Testis (tissue), 3 donors: ENCODE measurements around the gene PRKCG. TPM values are rescaled to one million over a fixed set of nuclear protein-coding genes. Genes with fewer than 3 reads are reported as not detected.

Experiments used
- DNase-seq: peaks from one replicate; pipeline ENCODE4 v3.0.0-alpha.2; 2019
- H3K27ac ChIP-seq, 2 donors: fragments of 200-600 bp; sonication (generic); one replicate each; pipeline ENCODE4 v1.5.1; 2019
- H3K27me3 ChIP-seq: fragments of 200-600 bp; sonication (generic); one replicate; pipeline ENCODE4 v1.5.1; 2019
- H3K36me3 ChIP-seq: fragments of 200-600 bp; sonication (generic); one replicate; pipeline ENCODE4 v1.5.1; 2017; ENCODE audit warnings: low read depth; ENCODE audit errors: missing control alignments
- H3K4me1 ChIP-seq: fragments of 200-600 bp; sonication (generic); one replicate; pipeline ENCODE4 v1.5.1; 2019
- H3K4me3 ChIP-seq, 2 donors: fragments of 200-600 bp; sonication (generic); one replicate each; pipeline ENCODE4 v1.5.1; 2017 to 2019
- H3K9me3 ChIP-seq: fragments of 200-600 bp; sonication (generic); one replicate; pipeline ENCODE4 v1.5.1; 2017
- POLR2A ChIP-seq: fragments of 450-650 bp; IDR thresholded peaks from one replicate; pipeline ENCODE4 v1.6.1; 2017; ENCODE audit warnings: antibody characterized with exemption, mild to moderate bottlenecking, moderate library complexity
- WGBS, 2 donors: methylation state at CpG; one replicate each; pipeline ENCODE4 v1.1.5; 2018; 5-methylcytosine and 5-hydroxymethylcytosine counted together
- intact Hi-C: fragments of 100-400 bp; cut with DNase I; formaldehyde crosslinking; loops from one replicate; pipeline ENCODE4 v1.15.1; 2023; ENCODE audit warnings: low total_unique reads
- polyA plus RNA-seq: library from polyadenylated mRNA; stranded (reverse); fragments of 350-450 nt; fragmentation: Illumina TruSeq; extraction: RNeasy Lipid Tissue Mini Kit (QIAGEN cat#74804); gene quantifications from one replicate; pipeline ENCODE4 v1.2.3, GENCODE V29; 2014; ENCODE audit warnings: low read depth, low replicate concordance; ENCODE audit not compliant: insufficient read depth
- total RNA-seq, 2 donors: library from RNA; depleted of rRNA; stranded (reverse); fragments of >200 nt; gene quantifications; one replicate each; pipeline ENCODE4 v1.2.3, GENCODE V29; 2016
- TF ChIP-seq, protein P1 (sequence below), 3 experiments: fragments of 450-650 bp in 2 of 3; fragments of 200-600 bp in 1 of 3; sonication (generic) in 1 of 3; IDR thresholded peaks; one replicate each; pipeline ENCODE4 v1.5.1; 2016 to 2019; ENCODE audit warnings: antibody characterized with exemption in 3 of 3, mild to moderate bottlenecking in 2 of 3, moderate library complexity in 1 of 3

PRKCG gene
- total and polyA plus RNA-seq, 3 donors from 2014 or later, result 3.7 to 10.6 (median 4.3) TPM

- TF ChIP-seq POLR2A, result no peak
- TF ChIP-seq, protein P1, sequence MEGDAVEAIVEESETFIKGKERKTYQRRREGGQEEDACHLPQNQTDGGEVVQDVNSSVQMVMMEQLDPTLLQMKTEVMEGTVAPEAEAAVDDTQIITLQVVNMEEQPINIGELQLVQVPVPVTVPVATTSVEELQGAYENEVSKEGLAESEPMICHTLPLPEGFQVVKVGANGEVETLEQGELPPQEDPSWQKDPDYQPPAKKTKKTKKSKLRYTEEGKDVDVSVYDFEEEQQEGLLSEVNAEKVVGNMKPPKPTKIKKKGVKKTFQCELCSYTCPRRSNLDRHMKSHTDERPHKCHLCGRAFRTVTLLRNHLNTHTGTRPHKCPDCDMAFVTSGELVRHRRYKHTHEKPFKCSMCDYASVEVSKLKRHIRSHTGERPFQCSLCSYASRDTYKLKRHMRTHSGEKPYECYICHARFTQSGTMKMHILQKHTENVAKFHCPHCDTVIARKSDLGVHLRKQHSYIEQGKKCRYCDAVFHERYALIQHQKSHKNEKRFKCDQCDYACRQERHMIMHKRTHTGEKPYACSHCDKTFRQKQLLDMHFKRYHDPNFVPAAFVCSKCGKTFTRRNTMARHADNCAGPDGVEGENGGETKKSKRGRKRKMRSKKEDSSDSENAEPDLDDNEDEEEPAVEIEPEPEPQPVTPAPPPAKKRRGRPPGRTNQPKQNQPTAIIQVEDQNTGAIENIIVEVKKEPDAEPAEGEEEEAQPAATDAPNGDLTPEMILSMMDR (IDR thresholded peaks at IDR 0.05), result no peak
- intact Hi-C loops, result no loop called here
- Histone ChIP-seq H3K36me3 (no peaks in the 10 kb centered on the region), H3K4me3 (no peak overlapping the region), H3K27ac (no peak overlapping the region), H3K9me3 (no peaks in the 10 kb centered on the region), H3K27me3 (no peaks in the 10 kb centered on the region), H3K4me1 (no peaks in the 10 kb centered on the region)
- DNase-seq, result no peak
- WGBS, 2 donors, result 39 to 46% methylated on average over 8 of the region's 8 CpGs
Measured at GRCh38 chr19:53847555-53847954, 34.4 kb upstream of the PRKCG start.

DNA sequence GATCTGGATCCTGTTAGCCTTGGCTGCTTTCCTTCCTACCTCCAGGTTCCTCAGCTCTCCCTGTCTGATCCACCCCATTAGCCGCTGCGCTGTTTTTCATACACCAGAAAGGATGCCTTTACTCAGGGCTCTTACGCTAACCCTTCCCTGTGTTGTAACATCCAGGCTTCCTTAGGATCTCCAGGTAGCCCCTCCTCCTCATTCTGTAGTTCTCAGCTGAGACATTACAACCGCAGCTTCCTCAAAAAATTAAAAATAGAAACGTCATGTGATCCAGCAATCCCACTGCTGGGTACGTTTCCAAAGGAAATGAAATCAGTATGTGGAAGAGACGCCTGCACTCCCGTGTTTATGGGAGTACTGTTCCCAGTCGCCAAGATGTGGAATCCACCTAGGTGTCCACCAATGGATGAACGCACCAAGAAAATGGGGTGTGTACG, 32.7 kb upstream of the PRKCG start:
- Histone ChIP-seq H3K27me3 (no peaks in the 10 kb centered on the region), H3K9me3 (no peaks in the 10 kb centered on the region), H3K4me1 (no peaks in the 10 kb centered on the region), H3K36me3 (no peaks in the 10 kb centered on the region), H3K4me3 (no peak overlapping the region), H3K27ac (no peak overlapping the region)
- no peak for TF ChIP-seq POLR2A
- TF ChIP-seq, protein P1 (IDR thresholded peaks at IDR 0.05), result no peak
- intact Hi-C loops, result no loop called here
- DNase-seq, result no peak
- 38 to 44% methylated on average over 11 of the region's 11 CpGs for WGBS, 2 donors

DNA sequence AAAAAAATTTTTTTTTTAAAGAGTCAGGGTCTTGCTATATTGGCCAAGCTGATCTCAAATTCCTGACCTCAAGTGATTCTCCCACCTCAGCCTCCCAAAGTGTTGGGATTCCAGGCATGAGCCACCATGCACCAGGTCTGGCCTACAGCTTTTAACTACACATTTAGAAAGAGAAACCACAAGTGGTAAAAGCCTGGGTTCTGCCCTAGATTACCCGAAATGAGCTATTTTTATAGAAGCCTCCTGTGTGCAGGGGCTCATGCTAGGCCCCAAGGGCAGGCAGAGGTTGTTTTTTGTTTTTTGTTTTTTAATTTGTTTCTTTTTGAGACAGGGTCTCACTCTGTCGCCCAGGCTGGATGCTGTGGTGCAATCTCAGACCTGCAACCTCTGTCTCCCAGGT, 28.3 kb upstream of the PRKCG start:
- intact Hi-C loops, result no loop called here
- DNase-seq, result no peak
- no peaks in the 10 kb centered on the region for H3K4me1 ChIP-seq
- no peak overlapping the region for H3K4me3 ChIP-seq
- no peaks in the 10 kb centered on the region for H3K9me3 ChIP-seq
- no peak for TF ChIP-seq POLR2A
- TF ChIP-seq, protein P1 (IDR thresholded peaks at IDR 0.05), result no peak
- no peaks in the 10 kb centered on the region for H3K27me3 ChIP-seq
- WGBS, 2 donors, result 90 to 97% methylated on average over 2 of the region's 2 CpGs
- no peaks in the 10 kb centered on the region for H3K36me3 ChIP-seq
- H3K27ac ChIP-seq, result no peak overlapping the region

DNA sequence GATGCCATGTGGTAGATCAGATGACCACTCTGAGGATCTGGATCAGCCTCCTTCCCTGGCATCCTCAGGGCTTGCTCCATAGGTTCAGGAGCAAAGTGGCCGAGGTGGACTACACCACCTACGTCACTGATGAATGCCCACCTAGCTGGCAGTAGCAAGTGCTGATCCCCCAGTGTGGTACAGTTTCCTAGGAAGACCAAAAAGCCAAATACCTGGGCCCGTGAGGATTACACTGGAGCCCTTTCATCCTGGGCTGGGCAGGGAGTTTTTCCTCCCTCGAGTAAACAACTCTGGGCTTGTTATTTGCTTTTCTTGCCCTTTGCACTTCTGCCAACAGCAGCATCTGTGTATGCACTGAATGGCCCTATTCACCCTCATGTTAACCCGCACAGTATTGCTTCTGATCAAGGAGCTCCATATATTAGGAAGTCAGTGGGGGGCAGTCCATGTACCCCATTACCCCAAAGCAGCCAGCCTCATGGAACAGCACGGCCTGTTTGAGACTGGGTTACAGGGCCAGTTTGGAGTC, 17.6 kb upstream of the PRKCG start:
- no peak for DNase-seq
- no peak for TF ChIP-seq POLR2A
- TF ChIP-seq, protein P1 (IDR thresholded peaks at IDR 0.05), result no peak

DNA sequence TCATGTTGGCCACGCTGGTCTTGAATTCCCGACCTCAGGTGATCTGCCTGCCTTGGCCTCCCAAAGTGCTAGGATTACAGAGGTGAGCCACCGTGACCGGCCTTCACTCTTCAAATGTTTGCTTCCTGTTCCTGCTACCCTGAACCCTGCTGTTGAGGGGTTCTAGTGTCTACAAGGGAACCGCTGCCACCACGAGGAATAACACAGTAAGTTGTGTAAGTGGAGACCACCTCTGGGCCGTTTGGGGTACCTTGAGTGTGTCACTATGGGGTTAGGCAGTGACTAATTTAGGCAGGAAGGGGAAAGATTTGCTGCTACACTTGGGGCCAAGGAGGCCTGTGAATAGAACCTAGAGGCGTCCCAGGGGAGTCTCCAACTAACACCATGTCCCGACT, 16.5 kb upstream of the PRKCG start:
- Histone ChIP-seq H3K4me3 (no peak overlapping the region), H3K9me3 (no peaks in the 10 kb centered on the region), H3K4me1 (peaks cover 18% of the 10 kb centered on the region), H3K27me3 (no peaks in the 10 kb centered on the region), H3K27ac (no peak overlapping the region), H3K36me3 (no peaks in the 10 kb centered on the region)
- TF ChIP-seq, protein P1 (IDR thresholded peaks at IDR 0.05), result no peak
- no peak for TF ChIP-seq POLR2A
- WGBS, 2 donors, result 38 to 54% methylated on average over 9 of the region's 9 CpGs
- intact Hi-C loops, result no loop called here
- DNase-seq, result no peak

More for the DNA sequence above, 17.6 kb upstream of the PRKCG start:
- Histone ChIP-seq H3K27me3 (no peaks in the 10 kb centered on the region), H3K27ac (no peak overlapping the region), H3K4me3 (no peak overlapping the region), H3K9me3 (no peaks in the 10 kb centered on the region), H3K4me1 (peaks cover 18% of the 10 kb centered on the region), H3K36me3 (no peaks in the 10 kb centered on the region)
- WGBS, 2 donors, result 72 to 88% methylated on average over 6 of the region's 6 CpGs
- intact Hi-C loops, result no loop called here
